Measurements from ENCODE around the gene THSD8. TPM values are rescaled to one million over a fixed set of nuclear protein-coding genes. Genes with fewer than 3 reads are reported as not detected.

Gene THSD8
- total RNA-seq, 1 experiment from 2014 or later = 45.8 TPM

DNA sequence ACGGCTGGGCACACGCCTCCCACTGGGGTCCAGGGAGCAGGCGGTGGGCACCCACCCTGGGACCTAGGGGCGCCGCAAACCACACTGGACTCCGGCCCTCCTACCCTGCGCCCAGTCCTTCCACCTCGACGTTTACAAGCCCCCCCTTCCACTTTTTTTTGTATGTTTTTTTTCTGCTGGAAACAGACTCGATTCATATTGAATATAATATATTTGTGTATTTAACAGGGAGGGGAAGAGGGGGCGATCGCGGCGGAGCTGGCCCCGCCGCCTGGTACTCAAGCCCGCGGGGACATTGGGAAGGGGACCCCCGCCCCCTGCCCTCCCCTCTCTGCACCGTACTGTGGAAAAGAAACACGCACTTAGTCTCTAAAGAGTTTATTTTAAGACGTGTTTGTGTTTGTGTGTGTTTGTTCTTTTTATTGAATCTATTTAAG lies 9.0 kb upstream of the THSD8 start:
- no peaks in the 10 kb centered on the region for H3K79me1 ChIP-seq (ENCODE audit: insufficient read depth, low read depth, low read length, poor library complexity, severe bottlenecking)
- no peak overlapping the region for H3K4ac ChIP-seq (ENCODE audit: low read depth, low read length)
- H3K4me1 ChIP-seq (ENCODE audit: insufficient read depth, low read length) = peaks cover 2% of the 10 kb centered on the region; the same call in 1 of the 2 replicates
- H2BK120ac ChIP-seq (ENCODE audit: low read depth, low read length, poor library complexity, severe bottlenecking) = no peak overlapping the region
- H3K36me3 Mint-ChIP-seq (ENCODE audit: insufficient read depth in 1 of 3, low read depth in 3 of 3) = peaks cover 0 to 13% (median 10%) of the 10 kb centered on the region in 3 experiments; a peak in 5 of 7 replicates
- peaks cover 8% of the 10 kb centered on the region for H3K27me3 Mint-ChIP-seq (ENCODE audit: low read depth)
- no peak overlapping the region for H2AFZ ChIP-seq (ENCODE audit: low read length)
- no peak overlapping the region for H2BK20ac ChIP-seq (ENCODE audit: low read depth, low read length, poor library complexity, severe bottlenecking)
- H2BK15ac ChIP-seq (ENCODE audit: low read depth, low read length) = no peak overlapping the region
- H3K27ac ChIP-seq (ENCODE audit: insufficient read length, low read depth, low read length) = no peak overlapping the region
- no peak for DNase-seq
- H3K4me3 Mint-ChIP-seq = peak overlapping the region; percentile 85 to 87
- H3K18ac ChIP-seq (ENCODE audit: insufficient read length, low read depth, low read length) = peak overlapping the region; percentile 82
- peak overlapping the region; percentile 92; the same call in 1 of the 2 replicates for H3K14ac ChIP-seq (ENCODE audit: insufficient read depth, low read length)
- H3K9me3 ChIP-seq (ENCODE audit: control insufficient read depth, low read depth, low read length) = no peaks in the 10 kb centered on the region
- no peak overlapping the region for H2AK5ac ChIP-seq (ENCODE audit: insufficient read length, low read length)
- peak overlapping the region; percentile 48 for H3K4me2 ChIP-seq (ENCODE audit: insufficient read depth, insufficient read length, low read length)
- TF ChIP-seq CTCF (conservative IDR thresholded peaks at IDR 0.05) = no peak
- H4K5ac ChIP-seq (ENCODE audit: insufficient read length, low read depth, low read length) = no peak overlapping the region
- peak overlapping the region; percentile 59 for H3K9ac ChIP-seq (ENCODE audit: extremely low read depth, insufficient read length, low read length)
- no peak overlapping the region for H3K56ac ChIP-seq (ENCODE audit: insufficient read length, low read depth, low read length)
- no CpG with 5 or more reads among the region's 22 CpGs for WGBS (ENCODE audit: extremely low coverage, insufficient read length, low lambda C conversion rate)
- H4K91ac ChIP-seq (ENCODE audit: insufficient read length, low read depth, low read length) = no peak overlapping the region
- no peak overlapping the region for H2BK12ac ChIP-seq (ENCODE audit: insufficient read length, low read depth, low read length)
- H3K9me3 Mint-ChIP-seq = no peaks in the 10 kb centered on the region
- no peak overlapping the region for H2BK5ac ChIP-seq (ENCODE audit: insufficient read length, low read length)
- H3K79me2 ChIP-seq (ENCODE audit: insufficient read depth, low read length) = no peaks in the 10 kb centered on the region
- no peaks in the 10 kb centered on the region for H4K20me1 ChIP-seq (ENCODE audit: control insufficient read depth, insufficient read depth, insufficient read length)
- H3T11ph ChIP-seq (ENCODE audit: low read length) = no peak overlapping the region
- H3K4me1 Mint-ChIP-seq = peaks cover 40 to 41% of the 10 kb centered on the region in 2 experiments
- no peaks in the 10 kb centered on the region; the same call in 1 of the 2 replicates for H3K27me3 ChIP-seq (ENCODE audit: insufficient read depth, low read length)
- H3K23me2 ChIP-seq (ENCODE audit: insufficient read length, low read depth, low read length, poor library complexity, severe bottlenecking) = peaks cover 37% of the 10 kb centered on the region
- H3K27ac Mint-ChIP-seq = no peak overlapping the region
- H4K8ac ChIP-seq (replicated peaks; ENCODE audit: insufficient read length, low read depth, low read length) = no peak overlapping the region
- no peak overlapping the region for H3K23ac ChIP-seq (ENCODE audit: insufficient read length, low read depth, low read length)

Measured in H9 (cell line).